HepG2 (cell line): Measurements from ENCODE around the gene HNRNPF. TPM values are rescaled to one million over a fixed set of nuclear protein-coding genes. Genes with fewer than 3 reads are reported as not detected.

ENCODE experiments used
- HHEX ChIP-seq: IDR thresholded peaks from 2 replicates; pipeline ENCODE4 v1.6.1; 2016; ENCODE audit warnings: control low read depth
- KDM4B ChIP-seq: sonication (generic); formaldehyde crosslinking; IDR thresholded peaks from 2 replicates; pipeline ENCODE4 v1.4.0; 2020; ENCODE audit warnings: missing genetic modification reagents
- MLX ChIP-seq: IDR thresholded peaks from 2 replicates; pipeline ENCODE4 v1.6.1; 2016
- PAX8 ChIP-seq: sonication (generic); formaldehyde crosslinking; IDR thresholded peaks from 2 replicates; pipeline ENCODE4 v1.8.0; 2022; ENCODE audit warnings: mild to moderate bottlenecking, missing genetic modification reagents, borderline replicate concordance
- POLR2G ChIP-seq: fragments of 200-400 bp; formaldehyde crosslinking; IDR thresholded peaks from 2 replicates; pipeline ENCODE4 v1.6.1; 2018; ENCODE audit warnings: mild to moderate bottlenecking, low read depth, low read length, moderate library complexity
- REST ChIP-seq, 2 experiments: IDR thresholded peaks; 2 replicates each; pipeline ENCODE4 v1.6.1; 2011 to 2012; ENCODE audit warnings: low read length in 2 of 2, borderline replicate concordance in 1 of 2, low read depth in 1 of 2, mild to moderate bottlenecking in 1 of 2, moderate library complexity in 1 of 2
- SNAPC2 ChIP-seq: sonication (generic); formaldehyde crosslinking; IDR thresholded peaks from 2 replicates; pipeline ENCODE4 v1.8.1; 2022; ENCODE audit warnings: mild to moderate bottlenecking, missing genetic modification reagents
- U2AF1 ChIP-seq: fragments of 200-400 bp; formaldehyde crosslinking; optimal IDR thresholded peaks from 2 replicates; pipeline ENCODE3; 2017; ENCODE audit warnings: mild to moderate bottlenecking, low read depth, low read length
- ZFY ChIP-seq: sonication (generic); formaldehyde crosslinking; IDR thresholded peaks from 2 replicates; pipeline ENCODE4 v1.4.0; 2020; ENCODE audit warnings: missing genetic modification reagents
- ZMAT5 ChIP-seq: sonication (generic); formaldehyde crosslinking; IDR thresholded peaks from 2 replicates; pipeline ENCODE4 v1.5.0; 2020; ENCODE audit warnings: mild to moderate bottlenecking, low read depth, missing genetic modification reagents, borderline replicate concordance
- ZNF264 ChIP-seq: sonication (generic); formaldehyde crosslinking; IDR thresholded peaks from 2 replicates; pipeline ENCODE4 v1.4.0; 2020; ENCODE audit warnings: missing genetic modification reagents
- ZNF768 ChIP-seq: sonication (generic); formaldehyde crosslinking; IDR thresholded peaks from 2 replicates; pipeline ENCODE4 v1.4.0; 2020; ENCODE audit warnings: missing genetic modification reagents
- ZNF784 ChIP-seq: sonication (generic); formaldehyde crosslinking; IDR thresholded peaks from 2 replicates; pipeline ENCODE4 v1.5.1; 2020; ENCODE audit warnings: missing genetic modification reagents, mild to moderate bottlenecking, borderline replicate concordance
- polyA plus RNA-seq, 8 experiments: library from polyadenylated mRNA; depleted of rRNA in 3 of 8; stranded (reverse) in 7 of 8; unstranded in 1 of 8; fragments of >200 nt; fragmentation: Illumina TruSeq in 4 of 8; extraction: Trizol in 4 of 8; gene quantifications; 2 replicates each; pipeline versions ENCODE4 v1.2.1 to v1.2.3, GENCODE V29; 2011 to 2016; ENCODE audit warnings: low read depth in 4 of 8, missing spikeins in 1 of 8, mixed read lengths in 1 of 8; ENCODE audit not compliant: insufficient read depth in 1 of 8
- total RNA-seq, 5 experiments: library from RNA; depleted of rRNA; stranded (reverse); fragments of >200 nt; fragmentation: Illumina TruSeq; extraction: Trizol; gene quantifications; 2 replicates each; pipeline ENCODE4 v1.2.3, GENCODE V29; 2016; ENCODE audit warnings: low read depth in 1 of 5
- TF ChIP-seq, protein P1 (sequence below), 2 experiments: fragments of 450-650 bp in 1 of 2; sonication (generic) in 1 of 2; formaldehyde crosslinking in 1 of 2; IDR thresholded peaks; 2 replicates each; pipeline versions ENCODE4 v1.6.1 to v1.8.0; 2016 to 2022; ENCODE audit warnings: antibody characterized with exemption in 1 of 2, mild to moderate bottlenecking in 1 of 2, missing genetic modification reagents in 1 of 2

The HNRNPF gene
- total and polyA plus RNA-seq, 2 of the 13 experiments (the other 11 are each of a cell fraction or from before 2014, with no cell fraction given), result 166 to 308 TPM

- TF ChIP-seq, protein P1, sequence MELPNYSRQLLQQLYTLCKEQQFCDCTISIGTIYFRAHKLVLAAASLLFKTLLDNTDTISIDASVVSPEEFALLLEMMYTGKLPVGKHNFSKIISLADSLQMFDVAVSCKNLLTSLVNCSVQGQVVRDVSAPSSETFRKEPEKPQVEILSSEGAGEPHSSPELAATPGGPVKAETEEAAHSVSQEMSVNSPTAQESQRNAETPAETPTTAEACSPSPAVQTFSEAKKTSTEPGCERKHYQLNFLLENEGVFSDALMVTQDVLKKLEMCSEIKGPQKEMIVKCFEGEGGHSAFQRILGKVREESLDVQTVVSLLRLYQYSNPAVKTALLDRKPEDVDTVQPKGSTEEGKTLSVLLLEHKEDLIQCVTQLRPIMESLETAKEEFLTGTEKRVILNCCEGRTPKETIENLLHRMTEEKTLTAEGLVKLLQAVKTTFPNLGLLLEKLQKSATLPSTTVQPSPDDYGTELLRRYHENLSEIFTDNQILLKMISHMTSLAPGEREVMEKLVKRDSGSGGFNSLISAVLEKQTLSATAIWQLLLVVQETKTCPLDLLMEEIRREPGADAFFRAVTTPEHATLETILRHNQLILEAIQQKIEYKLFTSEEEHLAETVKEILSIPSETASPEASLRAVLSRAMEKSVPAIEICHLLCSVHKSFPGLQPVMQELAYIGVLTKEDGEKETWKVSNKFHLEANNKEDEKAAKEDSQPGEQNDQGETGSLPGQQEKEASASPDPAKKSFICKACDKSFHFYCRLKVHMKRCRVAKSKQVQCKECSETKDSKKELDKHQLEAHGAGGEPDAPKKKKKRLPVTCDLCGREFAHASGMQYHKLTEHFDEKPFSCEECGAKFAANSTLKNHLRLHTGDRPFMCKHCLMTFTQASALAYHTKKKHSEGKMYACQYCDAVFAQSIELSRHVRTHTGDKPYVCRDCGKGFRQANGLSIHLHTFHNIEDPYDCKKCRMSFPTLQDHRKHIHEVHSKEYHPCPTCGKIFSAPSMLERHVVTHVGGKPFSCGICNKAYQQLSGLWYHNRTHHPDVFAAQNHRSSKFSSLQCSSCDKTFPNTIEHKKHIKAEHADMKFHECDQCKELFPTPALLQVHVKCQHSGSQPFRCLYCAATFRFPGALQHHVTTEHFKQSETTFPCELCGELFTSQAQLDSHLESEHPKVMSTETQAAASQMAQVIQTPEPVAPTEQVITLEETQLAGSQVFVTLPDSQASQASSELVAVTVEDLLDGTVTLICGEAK (IDR thresholded peaks at IDR 0.05), result no peak
- TF ChIP-seq, protein P1 (CRISPR knock-in tag; IDR thresholded peaks at IDR 0.05), result peak; percentile 92
- TF ChIP-seq POLR2G (peak; percentile 74), PAX8 (no peak), U2AF1 (peak; percentile 75), MLX (CRISPR knock-in tag) (peak; percentile 92), HHEX (no peak), ZFY (peak; percentile 74; the same call in 1 of the 2 replicates), ZNF784 (CRISPR knock-in tag) (no peak), SNAPC2 (CRISPR knock-in tag) (peak; percentile 77; the same call in 1 of the 2 replicates), KDM4B (CRISPR knock-in tag) (peak; percentile 76), ZNF264 (0 out of 2 replicates have a peak, but pooled peaks have one; percentile 53), ZMAT5 (CRISPR knock-in tag) (0 out of 2 replicates have a peak, but pooled peaks have one; percentile 14), ZNF768 (CRISPR knock-in tag) (peak; percentile 69), REST (IDR thresholded peaks at IDR 0.05; ENCODE audit: borderline replicate concordance in 1 of 2, low read depth in 1 of 2, low read length in 2 of 2) (no peak)
Measured at GRCh38 chr10:43396928-43397624, 11.9 kb downstream of the HNRNPF start (continued).
